ENCODE measurements around the gene ADRM1.

ADRM1 gene

GRCh38 chr20:62307226-62308101, 4.7 kb downstream of the ADRM1 start:
- no peak for TF ChIP-seq CTCF (IDR thresholded peaks at IDR 0.05; ENCODE audit: low read depth, low read length)
- DNase-seq (ENCODE audit: extremely low read depth, low read depth), result no peak

GRCh38 chr20:62308102-62308822, 5.5 kb downstream of the ADRM1 start:
- no peak for TF ChIP-seq CTCF (IDR thresholded peaks at IDR 0.05; ENCODE audit: low read depth, low read length)
- no peak for DNase-seq (ENCODE audit: extremely low read depth, low read depth)

- TF ChIP-seq CTCF (IDR thresholded peaks at IDR 0.05; ENCODE audit: low read depth, low read length), result no peak
- no peak for DNase-seq (ENCODE audit: extremely low read depth, low read depth)
These were observed 6.6 kb downstream of the ADRM1 start for GRCh38 chr20:62309198-62309944.

GRCh38 chr20:62309947-62310756, 7.4 kb downstream of the ADRM1 start:
- TF ChIP-seq CTCF (IDR thresholded peaks at IDR 0.05; ENCODE audit: low read depth, low read length), result no peak
- DNase-seq (ENCODE audit: extremely low read depth, low read depth), result no peak

- no peak for DNase-seq (ENCODE audit: extremely low read depth, low read depth)
These were observed 7.9 kb downstream of the ADRM1 start for GRCh38 chr20:62310757-62311121.

GRCh38 chr20:62311150-62311549, 8.4 kb downstream of the ADRM1 start:
- DNase-seq (ENCODE audit: extremely low read depth, low read depth), result no peak
- TF ChIP-seq CTCF (IDR thresholded peaks at IDR 0.05; ENCODE audit: low read depth, low read length), result no peak

More at GRCh38 chr20:62310757-62311121, 7.9 kb downstream of the ADRM1 start:
- no peak for TF ChIP-seq CTCF (IDR thresholded peaks at IDR 0.05; ENCODE audit: low read depth, low read length)
